Lower leg skin (tissue), 4 donors: Measurements from ENCODE around the gene IFNAR2. TPM values are rescaled to one million over a fixed set of nuclear protein-coding genes. Genes with fewer than 3 reads are reported as not detected.

Source experiments
- DNase-seq, 2 donors: peaks; one replicate each; pipeline ENCODE4 v3.0.0-alpha.2; 2019; ENCODE audit warnings: low spot score in 2 of 2
- H3K4me3 ChIP-seq: fragments of 200-600 bp; sonication (generic); 2 replicates; pipeline ENCODE4 v1.5.1; 2017; ENCODE audit warnings: mild to moderate bottlenecking, low read depth; ENCODE audit not compliant: poor library complexity, severe bottlenecking
- CTCF ChIP-seq, 3 donors: fragments of 450-650 bp; IDR thresholded peaks; one replicate each; pipeline ENCODE4 v1.5.1; 2016; ENCODE audit warnings: antibody characterized with exemption in 3 of 3, mild to moderate bottlenecking in 3 of 3, moderate library complexity in 2 of 3
- POLR2A ChIP-seq, 2 donors: fragments of 450-650 bp; IDR thresholded peaks; one replicate each; pipeline ENCODE4 v1.6.1; 2016 to 2017; ENCODE audit warnings: antibody characterized with exemption in 2 of 2, mild to moderate bottlenecking in 1 of 2, moderate library complexity in 1 of 2
- WGBS, 2 donors: methylation state at CpG; one replicate each; pipeline ENCODE4 v1.1.5; 2018; 5-methylcytosine and 5-hydroxymethylcytosine counted together
- intact Hi-C: fragments of 100-400 bp; cut with DNase I; formaldehyde crosslinking; loops from one replicate; pipeline ENCODE4 v1.15.0; 2023; ENCODE audit warnings: low total_unique reads
- total RNA-seq, 4 donors: library from RNA; depleted of rRNA; stranded (reverse); fragments of >200 nt; gene quantifications; one replicate each; pipeline ENCODE4 v1.1.0, GENCODE V29; 2016

Gene IFNAR2
- total RNA-seq, 4 donors from 2014 or later, result 2.7 to 14.2 (median 2.9) TPM

- no peak overlapping the region for H3K4me3 ChIP-seq
- WGBS, 2 donors, result 59 to 62% methylated on average over 4 of the region's 4 CpGs
- intact Hi-C loops, result no loop called here
- TF ChIP-seq POLR2A (IDR thresholded peaks at IDR 0.05), result no peak
- no peak for TF ChIP-seq CTCF (IDR thresholded peaks at IDR 0.05)
- DNase-seq, result no peak
Observed at GRCh38 chr21:33207449-33208149, 22.1 kb upstream of the IFNAR2 start.

GRCh38 chr21:33208534-33208933, 21.2 kb upstream of the IFNAR2 start:
- no peak for DNase-seq
- WGBS, 2 donors, result 42 to 44% methylated on average over 1 of the region's 1 CpG
- intact Hi-C loops, result no loop called here
- no peak overlapping the region for H3K4me3 ChIP-seq
- TF ChIP-seq CTCF (IDR thresholded peaks at IDR 0.05) (no peak), POLR2A (IDR thresholded peaks at IDR 0.05) (no peak)

- 86 to 88% methylated on average over 7 of the region's 7 CpGs for WGBS, 2 donors
- intact Hi-C loops, result no loop called here
- no peak overlapping the region for H3K4me3 ChIP-seq
- no peak for DNase-seq
- TF ChIP-seq POLR2A (IDR thresholded peaks at IDR 0.05), result no peak
- no peak for TF ChIP-seq CTCF (IDR thresholded peaks at IDR 0.05)
Observed at GRCh38 chr21:33211305-33211704, 18.4 kb upstream of the IFNAR2 start.

GRCh38 chr21:33211732-33212131, 18.0 kb upstream of the IFNAR2 start:
- intact Hi-C loops, result no loop called here
- DNase-seq, result no peak
- H3K4me3 ChIP-seq, result no peak overlapping the region
- no peak for TF ChIP-seq CTCF (IDR thresholded peaks at IDR 0.05)
- TF ChIP-seq POLR2A (IDR thresholded peaks at IDR 0.05), result no peak
- 63 to 68% methylated on average over 6 of the region's 6 CpGs for WGBS, 2 donors

- intact Hi-C loops, result no loop called here
- WGBS, 2 donors, result 32 to 39% methylated on average over 8 of the region's 8 CpGs
- no peak overlapping the region for H3K4me3 ChIP-seq
- no peak for DNase-seq
- TF ChIP-seq CTCF (IDR thresholded peaks at IDR 0.05), result no peak
- TF ChIP-seq POLR2A (IDR thresholded peaks at IDR 0.05), result no peak
Observed at GRCh38 chr21:33212159-33212851, 17.4 kb upstream of the IFNAR2 start.
